ELR (cell line): Measurements from ENCODE around the gene MYEOV.

Experiments
- DNase-seq: peaks from one replicate; pipeline ENCODE4 v3.0.0-alpha.2; 2015; ENCODE audit warnings: low read depth

MYEOV gene

DNA sequence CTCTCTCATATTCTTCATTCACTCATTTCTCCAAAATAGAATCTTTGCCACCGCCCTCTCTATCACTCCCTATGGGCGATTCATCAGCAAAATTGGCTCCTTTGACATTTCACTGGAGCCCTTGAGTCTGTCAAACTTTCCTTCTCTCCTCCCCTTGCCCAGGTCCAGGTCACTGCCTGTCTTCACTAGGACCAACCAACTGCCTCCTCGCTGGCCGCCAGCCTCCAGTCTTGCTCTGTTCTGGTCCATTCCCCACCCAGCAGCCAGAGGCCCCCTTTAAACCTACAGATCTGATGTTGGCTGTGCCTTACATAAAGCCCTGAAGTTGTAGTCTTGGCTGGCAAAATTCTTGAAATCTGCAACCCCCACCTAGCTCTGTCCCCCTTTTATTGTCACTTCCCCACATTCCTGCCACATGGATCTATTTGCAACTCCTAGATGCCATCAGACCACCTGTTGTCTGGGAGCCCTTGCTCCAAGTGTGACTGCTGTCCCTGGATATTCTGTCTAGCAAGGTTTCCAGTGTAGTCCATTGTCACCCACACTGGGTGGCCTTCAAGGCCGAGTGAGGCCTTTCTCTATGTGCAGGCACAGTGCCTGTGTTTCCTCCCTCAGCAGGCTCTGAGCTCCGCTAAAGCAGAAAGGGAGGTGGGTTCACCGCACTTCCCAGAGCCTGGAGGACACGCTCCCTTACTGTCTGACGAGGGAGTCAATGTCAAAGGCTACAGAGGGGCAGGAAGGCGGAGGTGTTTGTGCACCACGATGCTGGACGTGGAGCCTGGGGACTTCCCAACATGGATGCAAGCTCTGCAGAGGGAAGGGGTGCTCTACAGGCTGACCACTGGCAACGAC is 25.5 kb downstream of the MYEOV start:
- DNase-seq, result no peak

GRCh38 chr11:69320326-69320725 is 26.4 kb downstream of the MYEOV start:
- DNase-seq, result peak; percentile 44

DNA sequence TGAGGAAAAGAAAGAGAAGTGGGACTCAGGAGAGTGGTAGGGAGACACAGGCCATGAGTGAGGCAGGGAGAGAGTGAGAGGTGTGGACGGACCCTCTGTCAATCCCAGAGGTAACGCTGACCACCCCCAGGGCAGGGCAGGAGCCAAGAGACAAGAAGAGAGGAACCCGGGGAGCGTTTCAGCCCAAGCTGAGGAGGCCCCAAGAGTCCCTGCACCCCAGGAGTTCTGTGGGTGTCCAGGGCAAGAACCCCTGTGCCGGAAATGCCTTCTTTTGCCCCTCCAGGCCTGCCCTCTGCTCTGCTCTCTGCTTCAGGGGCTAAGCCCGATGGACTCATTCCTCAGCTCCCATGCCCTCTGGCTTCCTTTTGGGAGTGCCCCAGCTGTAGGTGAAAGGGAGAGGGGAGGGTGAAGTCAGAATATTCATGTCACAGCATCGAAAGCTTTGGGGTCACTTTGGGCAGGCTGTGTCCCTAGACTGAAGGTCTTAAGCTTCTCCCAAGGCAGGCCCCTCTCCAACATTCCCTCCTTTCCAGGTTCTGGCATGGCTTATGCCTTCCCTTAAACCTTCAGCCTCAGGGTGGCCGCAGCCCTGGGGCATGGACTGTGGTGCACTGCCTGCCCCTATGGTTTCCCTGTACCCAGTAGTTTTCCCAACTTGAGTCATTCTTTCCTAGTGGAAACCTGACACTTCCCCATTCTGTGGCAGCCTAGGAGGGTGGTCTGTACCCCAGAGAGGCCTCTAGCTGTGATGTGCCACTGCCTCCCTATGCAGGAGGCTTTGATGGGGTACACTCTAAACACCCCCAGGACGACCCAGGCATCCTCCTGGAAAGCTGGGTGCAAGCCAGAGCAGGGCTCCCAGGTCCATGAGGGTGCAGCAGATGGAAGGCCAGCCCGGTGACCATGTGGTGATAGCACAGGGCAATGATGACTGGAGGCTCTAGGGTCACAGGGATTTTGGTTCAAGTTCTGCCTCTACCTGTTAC is 27.1 kb downstream of the MYEOV start:
- DNase-seq, result peak; percentile 70

DNA sequence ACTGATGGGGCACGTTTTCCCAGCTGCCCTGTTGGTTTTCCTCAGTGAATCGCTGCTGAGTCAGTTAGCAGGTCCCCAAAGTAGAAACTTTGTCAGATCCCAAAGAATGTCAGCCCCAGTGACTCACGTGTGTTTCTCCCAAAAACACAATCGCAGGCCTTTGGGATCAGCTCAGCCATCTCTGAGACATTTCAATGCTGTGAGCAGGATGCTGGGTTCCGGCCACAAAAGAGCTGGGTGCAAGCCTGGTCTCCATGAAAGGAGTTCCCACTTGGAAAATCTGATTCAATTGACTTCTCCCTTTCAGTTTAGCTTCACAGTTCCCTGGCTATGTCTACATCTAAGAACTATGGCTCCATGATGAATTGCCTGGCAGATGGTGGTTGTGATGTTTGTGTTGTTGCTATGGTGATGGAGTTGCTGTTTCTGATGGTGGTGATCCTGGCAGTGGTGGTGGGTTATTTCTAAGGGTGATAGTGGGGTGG is 28.0 kb downstream of the MYEOV start:
- DNase-seq, result peak; percentile 98

DNA sequence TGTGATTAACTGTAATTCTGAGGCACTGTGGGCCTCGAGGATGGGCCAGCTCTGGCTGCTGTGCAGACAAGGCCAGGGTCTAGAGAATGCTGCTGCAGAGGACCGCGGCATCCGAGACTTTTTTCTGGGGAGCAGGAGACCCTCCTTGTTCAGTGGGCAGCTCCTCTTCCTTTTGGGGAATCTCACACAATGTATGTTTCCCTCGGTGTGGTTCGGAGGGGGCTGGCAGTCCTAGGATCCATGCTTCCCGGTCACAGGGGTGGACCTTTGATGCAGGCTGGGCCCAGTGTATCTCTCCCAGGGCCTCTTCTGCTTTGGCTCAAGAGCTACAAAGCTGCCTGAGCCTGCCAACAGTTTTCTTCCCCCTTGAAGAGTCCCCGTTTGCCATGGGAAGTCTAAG is 31.5 kb downstream of the MYEOV start:
- DNase-seq, result no peak

DNA sequence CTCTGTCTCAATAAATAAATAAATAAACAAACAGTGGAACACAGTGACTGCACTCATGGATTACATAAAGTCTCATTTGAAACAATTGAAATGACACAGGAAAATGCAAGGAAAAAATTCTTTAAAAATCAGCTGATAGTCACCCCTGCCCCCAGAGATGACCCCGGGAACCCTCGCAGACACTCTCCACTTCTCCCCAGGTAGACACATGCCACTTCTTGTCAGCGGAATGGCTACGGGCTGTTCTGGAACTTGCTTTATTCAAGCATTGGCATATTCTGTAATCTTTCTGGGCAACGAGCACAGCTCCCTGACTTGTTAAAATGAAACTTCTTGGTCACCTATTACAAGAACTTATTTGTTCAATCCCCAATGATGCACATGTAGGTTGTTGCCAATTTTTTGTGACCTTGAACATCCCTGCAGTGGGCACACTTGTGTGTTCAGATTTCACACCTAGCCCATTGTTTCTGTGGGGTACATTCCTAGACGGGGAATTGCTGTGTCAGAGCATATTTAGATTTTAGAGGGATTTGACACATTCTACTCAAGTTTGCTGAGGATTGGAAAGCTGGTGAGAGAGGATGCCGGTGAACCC is 32.8 kb downstream of the MYEOV start:
- no peak for DNase-seq

DNA sequence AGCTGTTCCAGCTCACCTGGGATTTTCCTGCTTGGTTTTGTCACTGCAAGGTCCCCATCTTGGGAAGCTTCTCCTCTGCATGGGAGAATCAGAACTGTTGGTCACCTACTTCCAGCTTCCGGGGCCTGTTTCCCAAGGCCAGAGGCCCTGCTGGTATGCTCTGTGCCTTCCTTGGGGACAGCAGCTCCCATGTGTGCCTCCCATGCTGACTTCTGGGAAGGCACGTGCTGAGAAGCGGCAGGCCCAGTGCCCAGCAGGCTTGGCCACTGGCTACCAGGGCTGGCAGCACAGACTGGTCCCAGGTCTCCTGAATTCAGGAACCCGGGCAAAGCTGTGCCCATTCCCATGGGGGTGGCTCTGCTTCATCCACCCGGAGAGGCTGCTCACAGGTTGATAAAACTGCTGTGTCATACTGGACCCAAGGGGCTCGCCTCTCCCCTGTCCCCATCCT is 33.8 kb downstream of the MYEOV start:
- DNase-seq, result no peak

DNA sequence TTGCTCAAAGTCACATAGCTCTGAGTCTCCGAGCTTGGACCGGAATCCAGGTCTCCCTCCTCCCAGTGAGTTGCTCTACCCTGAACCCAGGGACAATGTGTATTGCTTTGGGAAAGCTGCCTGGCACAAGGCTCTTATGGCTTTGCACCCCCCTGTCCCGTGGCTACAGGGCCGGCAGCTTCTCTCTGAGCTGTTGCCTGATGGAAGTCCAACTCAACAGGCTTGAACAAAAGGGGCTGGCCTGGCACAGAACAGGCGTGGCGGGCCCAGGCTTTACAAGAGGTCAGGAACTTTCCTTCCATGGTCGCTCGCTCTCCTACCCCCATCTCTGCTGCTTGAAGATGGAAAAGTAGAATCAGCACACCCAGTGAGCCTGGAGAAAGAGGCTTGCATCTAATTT is 34.3 kb downstream of the MYEOV start:
- DNase-seq, result no peak

DNA sequence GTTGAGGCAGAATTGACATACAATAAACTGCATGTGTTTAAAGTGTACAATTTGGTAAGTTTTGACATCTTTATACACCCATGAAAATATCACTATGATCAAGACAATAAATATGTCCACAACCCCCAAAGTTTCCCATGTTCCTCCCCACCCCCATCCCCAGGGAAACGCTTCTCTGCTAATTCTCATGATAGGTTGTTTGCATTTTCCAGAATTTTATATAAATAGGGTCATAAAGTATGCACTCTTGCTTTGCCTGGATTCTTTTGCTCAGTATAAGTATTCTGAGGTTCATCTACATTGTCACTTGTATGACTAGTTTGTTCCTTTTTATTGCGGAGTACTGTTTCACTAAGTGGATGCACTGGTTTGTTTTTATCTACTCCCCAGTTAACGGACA is 35.6 kb downstream of the MYEOV start:
- DNase-seq, result no peak

GRCh38 chr11:69330330-69330729 is 36.4 kb downstream of the MYEOV start:
- DNase-seq, result no peak

- DNase-seq, result no peak
These were observed 39.3 kb downstream of the MYEOV start for GRCh38 chr11:69333149-69333710.

DNA sequence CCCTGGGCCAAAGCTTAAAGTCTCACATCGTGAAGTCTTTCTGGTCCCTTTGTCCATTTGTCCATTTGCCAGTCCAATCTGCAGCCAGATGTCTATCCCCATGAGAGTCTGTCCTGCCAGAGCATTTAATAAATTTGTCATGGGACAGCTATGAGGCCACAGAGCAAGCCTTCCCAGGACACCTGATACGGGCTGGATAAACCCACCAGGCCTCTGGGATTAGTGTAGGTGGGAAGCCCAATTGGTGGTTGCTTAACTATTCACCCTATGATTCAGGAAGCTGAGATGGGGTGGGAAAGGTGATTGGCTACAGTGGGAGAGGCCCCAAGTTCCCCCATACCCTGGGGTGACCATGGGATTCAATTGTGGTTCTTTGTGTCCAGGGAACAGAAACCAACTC is 39.9 kb downstream of the MYEOV start:
- DNase-seq, result no peak

DNA sequence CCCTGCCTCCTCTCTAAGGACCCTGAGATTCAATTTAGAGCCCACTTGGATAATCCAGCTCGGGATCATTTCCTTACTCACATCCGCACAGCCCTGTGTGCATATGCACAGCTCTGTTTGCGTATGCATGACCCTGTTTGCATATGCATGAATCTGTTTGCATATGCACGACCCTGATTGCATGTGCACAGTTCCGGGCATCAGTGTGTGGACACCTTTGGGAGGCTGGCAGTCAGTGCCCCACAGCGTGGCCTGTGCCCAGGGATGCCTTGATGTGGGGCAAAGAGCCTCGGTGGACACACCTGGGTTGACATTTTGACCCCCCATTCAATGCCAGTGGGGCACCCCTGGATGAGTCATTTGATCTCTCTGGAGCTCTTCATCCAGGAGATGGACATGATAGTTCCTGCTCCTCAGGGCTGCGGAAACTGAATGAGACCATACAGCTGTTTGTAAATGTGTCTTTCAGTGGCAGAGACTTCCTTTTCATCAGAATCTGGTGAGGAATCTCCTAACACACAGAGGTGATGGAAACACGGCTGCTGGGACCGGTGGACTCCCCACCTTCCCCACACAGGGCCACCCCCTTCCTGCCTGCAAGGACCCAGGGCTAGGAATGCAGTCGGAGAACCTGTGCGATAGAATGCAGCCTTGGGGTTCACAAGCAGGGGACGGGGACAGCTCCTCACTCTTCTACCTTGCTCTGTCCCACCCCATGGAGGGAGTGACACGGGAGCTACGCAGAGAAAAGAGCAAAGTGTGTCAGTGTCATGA is 41.2 kb downstream of the MYEOV start:
- no peak for DNase-seq

DNA sequence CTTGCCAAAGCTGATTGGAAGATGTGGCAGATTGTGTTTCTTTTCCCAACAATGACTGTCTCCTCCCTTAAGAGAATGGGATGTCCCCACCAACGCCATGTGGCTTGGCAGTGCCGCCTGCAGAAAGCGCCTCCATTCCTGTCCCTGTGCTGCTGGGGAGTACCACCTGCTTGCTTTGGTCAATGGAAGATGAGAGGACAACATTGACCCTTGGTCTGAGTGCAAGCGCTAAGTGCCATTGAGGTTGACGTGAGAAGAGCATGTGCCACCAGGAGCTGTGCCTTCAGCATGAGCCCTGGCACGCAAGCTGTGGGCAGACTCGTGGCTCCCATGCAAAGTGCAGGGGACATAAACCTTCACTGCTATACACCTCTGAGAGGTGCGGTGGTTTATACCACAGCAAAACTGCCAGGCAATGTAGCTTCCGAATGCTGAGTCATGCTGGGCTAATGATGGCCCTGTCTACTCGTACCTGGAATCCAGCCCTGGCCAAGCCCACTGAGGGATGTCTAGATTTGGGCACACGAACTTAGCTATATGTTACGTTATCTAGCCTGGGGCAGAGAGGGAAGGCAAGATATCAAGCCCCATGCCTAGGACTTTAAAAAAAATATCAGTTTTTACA is 41.9 kb downstream of the MYEOV start:
- no peak for DNase-seq

DNA sequence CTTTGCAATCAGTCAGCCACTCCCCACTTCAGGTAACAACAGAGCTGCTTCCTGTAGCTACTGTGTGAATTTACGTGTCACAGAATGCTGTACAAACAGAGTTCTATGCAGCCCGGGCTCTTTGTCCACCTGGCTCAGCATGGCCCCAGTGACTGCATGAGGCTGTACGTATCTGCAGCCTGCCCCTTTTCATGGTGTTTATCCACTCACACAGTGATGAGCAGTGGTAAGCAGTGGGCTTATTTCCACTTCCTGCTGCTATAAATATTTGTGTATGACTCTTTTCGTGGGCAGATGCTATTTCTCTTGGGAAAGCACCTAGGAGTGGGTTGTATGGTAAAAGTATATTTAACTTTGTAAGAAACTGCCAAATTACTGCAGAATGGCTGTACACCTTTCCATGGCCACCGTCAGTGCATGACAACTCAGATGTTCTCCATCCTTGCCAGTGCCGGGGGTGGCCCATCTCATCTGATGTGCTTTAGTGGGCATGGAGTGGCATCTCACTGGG is 43.3 kb downstream of the MYEOV start:
- peak; percentile 74 for DNase-seq

DNA sequence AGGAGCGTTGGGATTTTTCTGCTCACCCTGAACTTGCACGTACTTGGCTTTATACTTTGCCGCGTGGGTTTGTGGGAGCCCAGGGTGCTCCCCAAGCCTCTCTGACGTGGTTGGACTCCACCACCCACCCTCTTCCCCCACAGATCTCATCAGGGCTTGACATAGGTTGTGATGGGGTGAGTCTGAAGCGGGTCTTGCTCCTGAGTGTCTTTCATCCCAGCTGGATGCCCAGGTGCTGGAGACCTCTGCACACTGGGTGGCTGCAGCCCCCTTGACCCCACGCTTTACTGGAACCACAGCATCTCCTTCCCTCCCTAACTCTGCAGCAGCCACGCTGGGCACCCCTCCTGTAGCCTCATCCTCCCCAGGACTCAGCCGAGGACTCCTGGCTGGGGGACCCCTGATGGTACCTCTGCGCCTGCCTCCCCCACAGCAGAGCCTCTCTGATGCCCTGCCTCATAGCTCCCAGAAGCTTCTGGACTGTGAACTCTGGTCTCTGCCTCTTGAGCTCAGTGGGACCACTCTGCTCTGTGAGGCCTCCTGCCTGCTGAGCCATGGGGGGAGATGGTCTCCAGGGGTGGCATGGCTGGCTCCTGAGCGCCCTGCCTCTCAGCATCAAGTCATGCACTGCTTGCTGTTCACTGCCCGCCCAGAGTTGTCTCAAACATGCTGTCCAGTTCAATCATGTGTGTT is 45.2 kb downstream of the MYEOV start:
- DNase-seq, result no peak

GRCh38 chr11:69339983-69340565 is 46.1 kb downstream of the MYEOV start:
- DNase-seq, result no peak

DNA sequence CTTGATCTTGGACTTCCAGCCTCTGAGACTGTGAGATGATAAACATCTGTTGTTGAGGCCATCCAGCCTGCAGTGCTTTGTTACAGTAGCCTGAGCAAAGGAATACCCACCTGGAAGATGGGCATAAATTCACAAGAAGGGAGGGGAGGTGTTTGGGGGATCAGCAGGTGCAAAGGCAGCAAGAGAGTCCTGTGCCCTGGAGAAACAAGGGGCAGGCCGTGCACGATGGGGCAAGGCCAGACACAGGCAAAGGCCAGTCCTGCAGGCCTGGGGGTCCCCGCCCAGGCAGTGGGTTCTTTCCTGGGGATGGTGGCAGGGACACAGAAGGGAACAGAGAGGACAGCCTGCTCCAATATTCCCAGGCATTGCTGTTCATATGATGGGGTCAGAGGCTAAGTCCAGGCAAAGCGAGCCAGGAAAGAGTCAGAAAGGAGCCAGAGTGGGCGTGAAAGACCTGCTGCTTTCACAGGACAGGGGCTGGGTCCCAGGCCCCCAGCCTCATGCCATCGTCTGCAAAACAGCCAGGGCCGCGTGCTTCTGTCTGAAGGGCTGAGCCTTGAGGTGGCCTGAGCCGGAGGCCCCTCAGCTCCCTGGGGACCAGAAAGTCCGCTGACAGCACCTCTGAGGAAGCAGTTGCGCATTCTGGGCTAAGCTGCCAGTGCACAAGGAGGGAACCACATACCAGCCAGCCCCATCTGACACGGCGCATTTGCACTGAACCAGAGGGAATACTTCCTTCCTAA is 48.8 kb downstream of the MYEOV start:
- DNase-seq, result no peak
